Vagina (tissue), 2 donors: ENCODE measurements around the gene SRSF6.

Experiments used
- POLR2A ChIP-seq, 2 donors: fragments of 450-650 bp; IDR thresholded peaks; one replicate each; pipeline ENCODE4 v1.6.1; 2017; ENCODE audit warnings: antibody characterized with exemption in 2 of 2, mild to moderate bottlenecking in 2 of 2, moderate library complexity in 2 of 2
- POLR2AphosphoS5 ChIP-seq, 2 donors: sonication (generic); formaldehyde crosslinking; IDR thresholded peaks; one replicate each; pipeline ENCODE4 v1.9.0; 2017; ENCODE audit warnings: antibody characterized with exemption in 2 of 2, mild to moderate bottlenecking in 2 of 2, low read depth in 1 of 2; ENCODE audit not compliant: insufficient read depth in 1 of 2
- TF ChIP-seq, protein P1 (sequence below), 3 experiments: fragments of 450-650 bp in 2 of 3; fragments of 200-600 bp in 1 of 3; sonication (generic) in 1 of 3; IDR thresholded peaks; one replicate each; pipeline ENCODE4 v1.5.1; 2017 to 2019; ENCODE audit warnings: antibody characterized with exemption in 3 of 3, mild to moderate bottlenecking in 2 of 3, moderate library complexity in 2 of 3

DNA sequence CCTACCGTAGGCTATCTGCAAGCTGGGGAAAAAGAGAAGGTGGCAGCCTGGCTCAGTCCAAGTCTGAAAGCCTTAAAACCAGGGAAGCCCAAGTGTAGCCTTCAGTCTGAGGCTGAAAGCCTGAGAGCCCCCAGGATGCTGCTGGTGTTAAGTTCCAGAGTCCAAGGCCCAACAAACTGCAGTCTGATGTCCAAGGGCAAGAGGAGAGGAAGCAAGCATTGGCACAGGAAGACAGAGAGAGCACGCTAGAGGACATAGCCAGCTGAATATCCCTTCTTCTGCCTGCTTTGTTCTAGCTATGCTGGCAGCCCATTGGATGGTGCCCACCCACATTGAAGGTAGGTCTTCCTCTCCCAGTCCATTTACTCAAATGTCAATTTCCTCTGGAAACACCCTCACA lies 37.7 kb downstream of the SRSF6 start:
- TF ChIP-seq, protein P1, sequence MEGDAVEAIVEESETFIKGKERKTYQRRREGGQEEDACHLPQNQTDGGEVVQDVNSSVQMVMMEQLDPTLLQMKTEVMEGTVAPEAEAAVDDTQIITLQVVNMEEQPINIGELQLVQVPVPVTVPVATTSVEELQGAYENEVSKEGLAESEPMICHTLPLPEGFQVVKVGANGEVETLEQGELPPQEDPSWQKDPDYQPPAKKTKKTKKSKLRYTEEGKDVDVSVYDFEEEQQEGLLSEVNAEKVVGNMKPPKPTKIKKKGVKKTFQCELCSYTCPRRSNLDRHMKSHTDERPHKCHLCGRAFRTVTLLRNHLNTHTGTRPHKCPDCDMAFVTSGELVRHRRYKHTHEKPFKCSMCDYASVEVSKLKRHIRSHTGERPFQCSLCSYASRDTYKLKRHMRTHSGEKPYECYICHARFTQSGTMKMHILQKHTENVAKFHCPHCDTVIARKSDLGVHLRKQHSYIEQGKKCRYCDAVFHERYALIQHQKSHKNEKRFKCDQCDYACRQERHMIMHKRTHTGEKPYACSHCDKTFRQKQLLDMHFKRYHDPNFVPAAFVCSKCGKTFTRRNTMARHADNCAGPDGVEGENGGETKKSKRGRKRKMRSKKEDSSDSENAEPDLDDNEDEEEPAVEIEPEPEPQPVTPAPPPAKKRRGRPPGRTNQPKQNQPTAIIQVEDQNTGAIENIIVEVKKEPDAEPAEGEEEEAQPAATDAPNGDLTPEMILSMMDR (IDR thresholded peaks at IDR 0.05) = no peak
- TF ChIP-seq POLR2A (IDR thresholded peaks at IDR 0.05) = no peak
- no peak for TF ChIP-seq POLR2AphosphoS5 (IDR thresholded peaks at IDR 0.05; ENCODE audit: insufficient read depth in 1 of 2, low read depth in 1 of 2)
